ENCODE results near the gene NDUFS5. TPM values are rescaled to one million over a fixed set of nuclear protein-coding genes. Genes with fewer than 3 reads are reported as not detected.
"Not testable (repeated sequence)": the region's sequence is repeated elsewhere in the genome, so short reads cannot be mapped to it uniquely, and the experiment has no call there.

The NDUFS5 gene
- polyA plus RNA-seq, 1 donor = 253 TPM

GRCh38 chr1:39014956-39015355, 11.2 kb upstream of the NDUFS5 start:
- DNase-seq (ENCODE audit: low read depth) = not testable (repeated sequence)

DNA sequence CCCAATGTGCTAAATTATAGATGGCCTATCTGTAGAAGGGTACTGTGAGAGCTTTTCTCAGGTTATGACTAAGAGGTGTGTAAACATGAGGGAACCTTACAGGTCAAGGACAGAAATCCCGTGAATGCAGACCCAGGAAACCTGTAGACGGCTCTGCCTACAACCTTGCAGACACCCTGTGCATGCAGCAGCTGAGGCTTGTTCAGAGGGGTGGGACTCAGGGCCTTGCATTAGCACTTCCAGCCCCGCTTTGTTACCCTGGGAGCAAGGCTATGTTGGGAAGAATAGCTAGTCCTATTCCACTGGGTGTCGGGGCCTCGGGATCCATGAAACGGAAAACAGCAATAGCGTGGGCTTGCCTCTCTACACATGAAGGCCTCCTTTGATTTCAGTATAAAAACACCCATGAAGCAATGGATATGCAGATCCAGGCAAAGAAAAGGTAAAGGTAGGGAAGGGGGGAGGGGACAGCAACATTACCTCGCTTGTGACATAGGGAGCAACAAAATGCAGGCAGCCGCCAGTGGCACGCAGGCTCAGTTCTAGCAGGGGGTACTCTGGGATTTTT, 9.5 kb upstream of the NDUFS5 start:
- no peak for DNase-seq (ENCODE audit: low read depth)

- DNase-seq (ENCODE audit: low read depth) = no peak
These were observed 8.9 kb upstream of the NDUFS5 start for GRCh38 chr1:39017266-39017665.

GRCh38 chr1:39020494-39020893, 5.7 kb upstream of the NDUFS5 start:
- DNase-seq (ENCODE audit: low read depth) = not testable (repeated sequence)

- DNase-seq (ENCODE audit: low read depth) = no peak
These were observed 4.7 kb upstream of the NDUFS5 start for GRCh38 chr1:39021426-39021825.

- DNase-seq (ENCODE audit: low read depth) = no peak
These were observed 3.0 kb upstream of the NDUFS5 start for GRCh38 chr1:39023140-39023539.

- DNase-seq (ENCODE audit: low read depth) = peak; percentile 1
These were observed 837 bp downstream of the NDUFS5 start for GRCh38 chr1:39026866-39027507.

GRCh38 chr1:39034114-39034654, 8.0 kb downstream of the NDUFS5 start:
- DNase-seq (ENCODE audit: low read depth) = no peak

DNA sequence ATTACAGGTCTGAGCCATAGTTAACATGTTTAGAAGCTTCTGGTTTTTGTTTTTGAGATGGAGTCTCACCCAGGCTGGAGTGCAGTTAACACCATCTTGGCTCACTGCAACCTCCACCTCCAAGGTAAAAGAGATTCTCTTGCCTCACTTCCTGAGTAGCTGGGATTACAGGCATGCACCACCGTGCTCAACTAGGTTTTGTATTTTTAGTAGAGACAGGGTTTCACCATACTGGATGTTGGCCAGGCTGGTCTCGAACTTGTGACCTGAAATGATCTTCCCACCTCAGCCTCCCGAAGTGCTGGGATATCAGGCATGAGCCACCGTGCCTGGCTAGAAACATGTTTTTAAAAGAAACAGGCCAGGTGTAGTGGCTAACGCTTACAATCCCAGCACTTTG, 10.5 kb downstream of the NDUFS5 start:
- no peak for DNase-seq (ENCODE audit: low read depth)

DNA sequence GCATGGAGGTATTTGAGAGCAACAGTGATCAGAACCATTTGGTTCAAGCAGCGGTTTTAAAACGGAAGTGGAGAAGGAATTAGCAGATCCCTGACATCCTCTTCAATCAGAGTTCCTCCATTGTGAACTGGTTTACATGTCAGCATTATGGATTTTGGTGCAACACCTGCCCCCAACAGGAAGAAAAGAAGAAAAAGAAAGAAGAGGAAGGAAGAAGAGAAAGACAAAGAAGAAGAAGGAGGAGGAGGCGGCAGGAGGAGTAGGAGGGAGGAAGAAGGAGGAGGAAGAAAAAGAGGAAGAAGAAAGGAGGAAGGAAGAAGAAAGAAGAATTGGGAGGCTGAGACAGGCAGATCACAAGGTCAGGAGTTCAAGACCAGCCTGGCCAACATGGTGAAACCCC, 17.4 kb downstream of the NDUFS5 start:
- DNase-seq (ENCODE audit: low read depth) = no peak

DNA sequence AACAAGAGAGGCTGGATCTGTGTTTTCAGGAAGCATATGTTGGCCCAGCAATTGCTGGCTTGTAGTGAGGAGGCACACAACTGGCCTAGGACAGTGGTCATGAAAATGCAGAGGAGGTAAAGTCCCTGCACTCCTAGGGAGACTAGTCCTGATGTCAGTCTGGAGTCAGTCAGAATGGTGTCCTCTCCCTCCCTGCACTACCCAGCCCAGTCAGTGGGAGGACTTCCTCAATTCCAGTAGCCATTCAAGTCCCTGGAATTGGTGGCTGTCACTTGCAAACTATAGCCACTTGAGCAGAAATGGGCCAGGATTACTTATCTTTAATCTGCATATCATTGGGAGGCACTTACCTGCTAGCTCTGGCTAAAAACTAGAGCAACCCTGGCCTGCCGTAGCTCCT, 18.6 kb downstream of the NDUFS5 start:
- no peak for DNase-seq (ENCODE audit: low read depth)

- DNase-seq (ENCODE audit: low read depth) = no peak
These were observed 19.1 kb downstream of the NDUFS5 start for GRCh38 chr1:39045231-39045630.

GRCh38 chr1:39046613-39047210, 20.6 kb downstream of the NDUFS5 start:
- no peak for DNase-seq (ENCODE audit: low read depth)

GRCh38 chr1:39047374-39048229, 21.5 kb downstream of the NDUFS5 start:
- peak; percentile 5 for DNase-seq (ENCODE audit: low read depth)

GRCh38 chr1:39048745-39049370, 22.7 kb downstream of the NDUFS5 start:
- DNase-seq (ENCODE audit: low read depth) = no peak

GRCh38 chr1:39050001-39050400, 23.9 kb downstream of the NDUFS5 start:
- DNase-seq (ENCODE audit: low read depth) = no peak

GRCh38 chr1:39051193-39051850, 25.2 kb downstream of the NDUFS5 start:
- DNase-seq (ENCODE audit: low read depth) = not testable (repeated sequence)

DNA sequence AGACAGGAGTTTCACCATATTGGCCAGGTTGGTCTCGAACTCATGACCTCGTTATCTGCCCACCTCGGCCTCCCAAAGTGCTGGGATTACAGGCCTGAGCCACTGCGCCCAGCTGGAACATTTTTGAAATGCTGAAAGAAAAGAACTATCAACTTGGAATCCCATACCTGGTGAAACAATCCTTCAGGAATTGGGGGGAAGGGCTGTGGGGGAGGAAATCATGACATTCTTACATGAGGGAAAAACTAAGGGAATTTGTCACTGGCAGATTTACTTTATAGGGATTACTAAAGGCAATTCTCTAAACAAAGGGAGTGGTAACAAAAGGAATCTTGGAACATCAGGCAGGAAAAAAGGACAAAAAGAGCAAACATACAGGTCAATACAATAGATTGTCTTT, 25.8 kb downstream of the NDUFS5 start:
- DNase-seq (ENCODE audit: low read depth) = no peak

GRCh38 chr1:39055213-39055710, 29.1 kb downstream of the NDUFS5 start:
- DNase-seq (ENCODE audit: low read depth) = not testable (repeated sequence)

DNA sequence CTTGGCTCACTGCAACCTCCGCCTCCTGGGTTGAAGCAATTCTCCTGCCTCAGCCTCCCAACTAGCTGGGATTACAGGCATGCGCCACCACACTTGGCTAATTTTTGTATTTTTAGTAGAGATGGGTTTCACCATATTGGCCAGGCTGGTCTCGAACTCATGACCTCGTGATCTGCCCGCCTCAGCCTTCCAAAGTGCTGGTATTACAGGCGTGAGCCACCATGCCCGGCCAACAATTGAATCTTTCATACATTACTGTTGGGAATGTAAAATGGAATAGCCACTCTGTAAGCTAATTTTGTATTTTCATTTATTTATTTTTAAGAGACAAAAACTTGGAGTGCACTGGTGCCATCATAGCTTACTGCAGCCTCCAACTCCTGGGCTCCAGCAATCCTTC, 35.4 kb downstream of the NDUFS5 start:
- not testable (repeated sequence) for DNase-seq (ENCODE audit: low read depth)

- no peak for DNase-seq (ENCODE audit: low read depth)
These were observed 35.8 kb downstream of the NDUFS5 start for GRCh38 chr1:39061951-39062350.

All from forelimb muscle (tissue), 1 donor.